Activated CD4-positive, CD25-positive, alpha-beta regulatory T cell treated with anti-CD3 and anti-CD28 coated beads, Interleukin-2, amount 50 U/mL, for 72 hours (primary cell): ENCODE measurements around the gene PSTPIP1.
"Not testable (repeated sequence)": the region's sequence is repeated elsewhere in the genome, so short reads cannot be mapped to it uniquely, and the experiment has no call there.

Experiments used
- DNase-seq: peaks from one replicate; pipeline ENCODE4 v3.0.0; 2021

Gene PSTPIP1

GRCh38 chr15:76994971-76995945, at the start of gene PSTPIP1:
Gene PSTPIP1 (plus strand): TSS chr15:76995126. CDS start chr15:76995574, 448 bp downstream.
- DNase-seq, result peak; percentile 75

GRCh38 chr15:76945494-76946093, 49.3 kb upstream of the PSTPIP1 start:
- DNase-seq, result no peak

GRCh38 chr15:76947454-76947853, 47.5 kb upstream of the PSTPIP1 start:
- no peak for DNase-seq

GRCh38 chr15:76951220-76951619, 43.7 kb upstream of the PSTPIP1 start:
- no peak for DNase-seq

GRCh38 chr15:76953913-76954312, 41.0 kb upstream of the PSTPIP1 start:
- DNase-seq, result no peak

- DNase-seq, result no peak
Measured at GRCh38 chr15:76954744-76955143, 40.2 kb upstream of the PSTPIP1 start.

GRCh38 chr15:76961268-76962011, 33.5 kb upstream of the PSTPIP1 start:
- no peak for DNase-seq

GRCh38 chr15:76962337-76963013, 32.5 kb upstream of the PSTPIP1 start:
- DNase-seq, result no peak

- DNase-seq, result no peak
Measured at GRCh38 chr15:76963596-76963995, 31.3 kb upstream of the PSTPIP1 start.

GRCh38 chr15:76964157-76964556, 30.8 kb upstream of the PSTPIP1 start:
- DNase-seq, result no peak

GRCh38 chr15:76966051-76966450, 28.9 kb upstream of the PSTPIP1 start:
- DNase-seq, result not testable (repeated sequence)

GRCh38 chr15:76967067-76967466, 27.9 kb upstream of the PSTPIP1 start:
- DNase-seq, result no peak

- no peak for DNase-seq
Measured at GRCh38 chr15:76968306-76968705, 26.6 kb upstream of the PSTPIP1 start.

- no peak for DNase-seq
Measured at GRCh38 chr15:76972389-76973361, 22.3 kb upstream of the PSTPIP1 start.

- DNase-seq, result peak; percentile 60
Measured at GRCh38 chr15:76973362-76973743, 21.6 kb upstream of the PSTPIP1 start.

- DNase-seq, result no peak
Measured at GRCh38 chr15:76973906-76974305, 21.0 kb upstream of the PSTPIP1 start.

- no peak for DNase-seq
Measured at GRCh38 chr15:76974456-76975036, 20.4 kb upstream of the PSTPIP1 start.

- no peak for DNase-seq
Measured at GRCh38 chr15:76976141-76976540, 18.8 kb upstream of the PSTPIP1 start.

- no peak for DNase-seq
Measured at GRCh38 chr15:76976572-76977270, 18.2 kb upstream of the PSTPIP1 start.

- DNase-seq, result no peak
Measured at GRCh38 chr15:76978522-76979330, 16.2 kb upstream of the PSTPIP1 start.
